Globus pallidus (tissue), 1 donor: ENCODE results near the gene GTF2E1.

Experiments
- DNase-seq: peaks from one replicate; pipeline ENCODE4 v3.0.0-alpha.2; 2015; ENCODE audit warnings: low spot score

GTF2E1 gene

DNA sequence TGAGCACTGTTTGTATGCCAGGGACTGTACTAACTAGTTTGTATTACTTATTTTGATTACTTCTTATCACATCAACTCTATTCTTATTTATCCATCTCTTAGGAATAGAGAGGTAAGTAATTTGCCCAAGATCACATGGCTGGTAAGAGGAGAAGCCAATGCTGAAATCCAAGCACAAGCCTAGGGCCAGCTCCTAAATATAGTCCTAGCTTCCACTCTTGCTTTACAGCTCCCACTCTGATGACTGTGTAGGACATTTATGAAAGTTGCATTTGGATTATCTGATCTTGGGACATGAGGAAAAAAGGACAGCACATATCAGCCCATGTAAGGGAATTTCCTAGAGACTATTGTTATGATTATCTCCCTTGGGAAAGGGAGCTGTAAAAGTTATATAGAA is 58.1 kb downstream of the GTF2E1 start:
- no peak for DNase-seq

DNA sequence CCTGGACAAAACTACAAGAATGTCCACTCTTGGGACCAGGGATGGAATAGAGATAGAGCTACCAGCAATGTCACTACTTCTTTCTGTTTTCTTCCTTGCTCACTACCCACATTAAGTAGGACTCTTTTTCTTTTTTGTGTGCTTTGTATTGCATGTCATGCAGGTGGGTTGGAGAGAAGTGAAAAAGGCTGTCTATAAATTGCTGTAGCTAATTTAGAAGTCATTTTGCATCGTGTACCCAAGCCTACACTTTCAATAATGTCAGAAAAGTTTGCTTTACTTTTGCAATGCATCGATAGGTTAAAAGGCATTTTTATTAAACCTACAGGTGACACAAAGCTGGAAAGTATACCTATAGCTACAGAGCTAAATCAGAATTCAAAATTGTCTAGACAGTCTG is 58.9 kb downstream of the GTF2E1 start:
- no peak for DNase-seq

DNA sequence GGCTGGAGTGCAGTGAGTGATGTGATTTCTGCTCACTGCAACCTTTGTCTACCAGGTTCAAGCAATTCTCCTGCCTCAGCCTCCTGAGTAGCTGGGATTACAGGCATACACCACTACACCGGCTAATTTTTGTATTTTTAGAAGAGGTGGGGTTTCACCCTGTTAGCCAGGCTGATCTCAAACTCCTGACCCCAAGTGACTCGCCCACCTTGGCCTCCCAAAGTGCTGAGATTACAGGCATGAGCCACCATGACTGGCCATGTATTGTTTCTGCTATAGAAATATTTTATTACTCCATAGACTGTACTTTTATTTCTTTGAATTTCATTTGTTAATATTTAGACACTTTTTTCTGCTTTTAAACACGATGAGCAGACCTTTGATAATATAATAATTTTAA is 60.4 kb downstream of the GTF2E1 start:
- DNase-seq: no peak

DNA sequence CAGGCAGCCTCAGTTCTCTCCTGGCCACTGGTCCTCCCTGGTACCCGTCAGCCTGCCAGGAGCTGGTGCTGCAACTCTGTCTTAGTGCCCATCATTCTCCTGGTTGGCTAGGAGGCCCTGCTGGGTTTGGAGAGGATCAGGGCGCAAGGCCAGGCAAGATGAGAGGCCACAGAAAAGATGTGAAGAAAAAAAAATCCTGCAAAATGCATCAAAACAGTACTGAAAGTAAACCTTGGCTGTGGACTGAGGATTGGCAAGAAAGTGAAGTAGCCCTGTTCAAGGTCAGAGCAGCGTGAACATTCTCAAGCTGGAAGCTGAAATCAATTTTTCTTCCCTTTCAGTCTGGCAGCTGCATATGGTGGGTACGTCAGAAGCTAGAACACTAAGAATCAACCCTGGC is 74.2 kb downstream of the GTF2E1 start:
- DNase-seq: peak; percentile 74

DNA sequence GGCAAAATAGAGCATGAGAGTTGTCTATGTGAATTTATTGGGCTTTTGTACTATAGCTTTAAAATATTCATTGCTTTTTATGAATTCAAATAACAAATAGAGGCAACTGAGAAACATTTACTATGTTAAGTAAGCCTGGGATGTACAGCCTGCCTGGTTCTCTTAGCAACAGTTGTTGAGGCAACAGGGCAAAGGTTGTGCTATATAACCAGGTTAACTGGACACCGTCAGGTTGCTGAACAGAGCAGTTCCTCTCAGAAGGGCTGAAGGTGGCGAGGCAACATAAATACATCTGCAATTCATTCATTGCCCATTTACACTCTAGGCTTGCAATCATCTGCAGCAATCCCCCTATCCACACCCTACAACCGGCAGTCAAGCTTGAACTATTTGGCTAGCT is 78.2 kb downstream of the GTF2E1 start:
- DNase-seq: no peak

DNA sequence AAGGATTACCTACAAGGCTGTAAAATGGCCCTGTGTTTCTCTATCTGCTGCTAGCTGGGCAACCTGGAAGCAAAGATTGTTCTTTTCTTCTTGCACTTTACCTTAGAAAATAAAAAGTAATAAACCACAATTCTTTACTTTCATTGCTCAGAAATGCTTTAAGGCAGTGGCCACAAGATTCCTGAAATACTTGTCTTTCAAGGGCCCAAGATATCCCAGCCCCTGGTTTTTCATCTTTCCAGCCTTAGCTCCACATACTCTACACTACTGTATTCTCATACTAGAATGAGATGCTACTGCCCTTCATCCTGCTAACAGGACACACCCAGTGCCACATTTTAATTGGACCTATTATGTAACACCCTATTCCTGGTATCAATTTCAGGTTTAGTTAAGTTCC is 78.9 kb downstream of the GTF2E1 start:
- DNase-seq: no peak

DNA sequence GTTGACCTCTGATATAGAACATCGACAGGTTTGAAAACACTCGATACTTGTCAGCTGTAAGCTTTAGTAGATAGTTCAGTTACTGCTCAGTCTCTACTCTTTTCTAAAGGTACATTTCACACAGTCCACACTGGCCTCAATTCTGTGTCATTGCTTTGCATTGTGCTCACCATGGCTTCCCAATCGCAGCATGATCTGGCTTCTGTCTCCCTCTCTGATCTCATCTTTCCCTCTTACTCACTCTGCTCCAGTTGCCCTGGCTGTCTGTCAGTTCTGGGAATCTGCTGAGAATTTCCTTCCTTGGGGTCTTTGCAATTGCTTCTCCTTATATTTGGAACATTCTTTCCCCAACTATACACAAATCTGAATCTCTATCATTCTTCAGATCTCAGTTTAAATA is 80.6 kb downstream of the GTF2E1 start:
- no peak for DNase-seq

DNA sequence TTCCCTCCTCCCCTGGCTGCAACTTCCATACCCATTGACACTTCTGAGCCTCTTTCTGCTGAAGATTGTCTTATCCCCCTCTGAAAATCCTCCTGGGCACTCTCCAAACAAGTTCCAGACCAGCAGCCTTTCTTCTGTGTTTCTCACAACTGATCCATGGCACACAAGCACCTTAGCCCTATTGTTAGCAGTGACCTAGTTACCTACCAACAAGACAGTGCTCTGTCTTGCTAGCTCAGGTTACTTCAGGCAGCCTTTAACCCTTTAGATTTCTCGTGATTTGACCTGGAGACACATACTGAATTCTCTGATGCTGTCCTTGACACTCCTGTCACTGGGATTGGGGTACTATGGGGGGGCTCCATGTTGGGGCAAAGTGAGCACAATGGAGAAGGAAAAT is 82.1 kb downstream of the GTF2E1 start:
- no peak for DNase-seq

DNA sequence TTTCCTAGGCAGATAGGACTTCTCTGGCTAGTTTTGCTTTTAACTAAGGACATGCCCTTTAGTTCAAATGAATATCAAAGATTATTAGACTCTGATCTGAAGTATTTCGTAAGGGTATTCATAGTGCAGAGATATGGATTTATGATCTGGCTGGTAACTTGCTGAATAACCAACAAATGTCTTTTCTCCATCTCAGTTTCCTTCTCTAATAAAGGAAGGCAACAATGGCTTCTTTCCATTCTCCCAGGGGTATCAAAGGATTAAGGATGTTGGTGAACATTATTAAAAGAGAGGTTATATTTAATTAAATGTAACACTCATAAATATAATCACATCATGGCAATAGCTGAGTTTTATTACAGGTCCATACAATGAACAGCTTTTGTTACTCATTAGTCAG is 86.3 kb downstream of the GTF2E1 start:
- no peak for DNase-seq

DNA sequence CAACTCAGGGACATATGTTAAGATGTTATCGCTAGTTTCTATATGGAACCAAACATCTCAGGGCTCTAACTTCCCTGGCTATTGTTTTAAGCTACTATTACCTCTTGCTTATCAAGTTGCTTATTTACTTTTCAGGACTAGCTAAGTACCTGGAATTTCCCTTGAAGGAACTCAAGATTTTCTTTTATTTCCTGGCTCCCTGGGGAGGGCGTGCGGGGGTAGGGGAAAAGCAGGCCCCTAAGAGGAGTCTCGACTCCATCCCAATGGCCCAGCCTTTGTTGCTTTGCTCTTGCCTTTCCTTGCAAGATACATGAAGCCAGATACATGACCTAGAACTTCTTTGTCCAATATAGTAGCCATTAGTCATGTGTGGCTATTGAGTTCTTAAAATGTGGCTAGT is 88.5 kb downstream of the GTF2E1 start:
- no peak for DNase-seq
